CD14-positive monocyte (primary cell): ENCODE data around the gene GGTLC2. TPM values are rescaled to one million over a fixed set of nuclear protein-coding genes. Genes with fewer than 3 reads are reported as not detected.

Experiments used
- DNase-seq, 3 donors: peaks; one replicate each; pipeline ENCODE4 v3.0.0-alpha.2; 2011 to 2022
- H2AFZ ChIP-seq: 2 replicates; pipeline ENCODE4 v1.6.0; 2012; ENCODE audit warnings: mild to moderate bottlenecking, low read depth, low read length, inconsistent platforms; ENCODE audit not compliant: insufficient read depth, poor library complexity, severe bottlenecking
- H3K27ac ChIP-seq, 2 donors: 1 replicate in 1 of 2; 2 replicates in 1 of 2; pipeline ENCODE4 v1.5.1; 2012 to 2013; ENCODE audit warnings: low read length in 2 of 2, control low read depth in 1 of 2, inconsistent platforms in 1 of 2, low read depth in 1 of 2, mild to moderate bottlenecking in 1 of 2
- H3K27me3 ChIP-seq, 2 donors: one replicate each; pipeline versions ENCODE4 v1.6.0 to v1.6.1; 2011 to 2013; ENCODE audit warnings: low read length in 2 of 2; ENCODE audit not compliant: control insufficient read depth in 2 of 2, insufficient read depth in 2 of 2
- H3K36me3 ChIP-seq, 2 donors: replicated peaks in 1 of 2; 1 replicate in 1 of 2; 2 replicates in 1 of 2; pipeline versions ENCODE4 v1.5.1 to v1.6.1; 2012 to 2013; ENCODE audit warnings: low read length in 2 of 2, control low read depth in 1 of 2, inconsistent platforms in 1 of 2, mild to moderate bottlenecking in 1 of 2; ENCODE audit not compliant: insufficient read depth in 2 of 2, control insufficient read depth in 1 of 2
- H3K4me1 ChIP-seq, 2 donors: 1 replicate in 1 of 2; 2 replicates in 1 of 2; pipeline versions ENCODE4 v1.5.1 to v1.6.1; 2012 to 2013; ENCODE audit warnings: low read length in 2 of 2, control low read depth in 1 of 2, inconsistent platforms in 1 of 2, mild to moderate bottlenecking in 1 of 2, moderate library complexity in 1 of 2; ENCODE audit not compliant: insufficient read depth in 2 of 2, control insufficient read depth in 1 of 2
- H3K4me2 ChIP-seq: replicated peaks from 2 replicates; pipeline ENCODE3; 2012; ENCODE audit warnings: low read length, moderate library complexity, mild to moderate bottlenecking; ENCODE audit not compliant: poor library complexity, severe bottlenecking; ENCODE audit errors: extremely low read depth
- H3K4me3 ChIP-seq, 3 experiments: fragments of 200-600 bp in 1 of 3; sonication (generic) in 1 of 3; replicated peaks in 1 of 3; 1 replicate in 2 of 3; 2 replicates in 1 of 3; pipeline ENCODE4 v1.5.1; 2011 to 2013; ENCODE audit warnings: low read length in 3 of 3, mild to moderate bottlenecking in 3 of 3, control low read depth in 2 of 3, low read depth in 2 of 3, inconsistent platforms in 1 of 3, moderate library complexity in 1 of 3
- H3K79me2 ChIP-seq: 2 replicates; pipeline ENCODE4 v1.6.0; 2012; ENCODE audit warnings: mild to moderate bottlenecking, control low read depth, inconsistent platforms, low read length, moderate library complexity; ENCODE audit not compliant: insufficient read depth
- H3K9ac ChIP-seq: 2 replicates; pipeline ENCODE4 v1.6.0; 2017; ENCODE audit warnings: low read length, mild to moderate bottlenecking; ENCODE audit not compliant: insufficient read depth, poor library complexity, severe bottlenecking
- H3K9me3 ChIP-seq, 2 donors: replicated peaks in 1 of 2; 1 replicate in 1 of 2; 2 replicates in 1 of 2; pipeline versions ENCODE4 v1.5.1 to v1.6.1; 2012 to 2013; ENCODE audit warnings: low read length in 2 of 2, control low read depth in 1 of 2; ENCODE audit not compliant: control insufficient read depth in 1 of 2, insufficient read depth in 1 of 2
- H4K20me1 ChIP-seq: 2 replicates; pipeline ENCODE4 v1.6.0; 2012; ENCODE audit warnings: mild to moderate bottlenecking, low read length, control low read depth, moderate library complexity; ENCODE audit not compliant: insufficient read depth
- H3K27ac Mint-ChIP-seq, 7 donors: one replicate each; pipeline ENCODE4 v1.8.0; 2020; ENCODE audit warnings: mild to moderate bottlenecking in 7 of 7, mixed read lengths in 7 of 7, moderate library complexity in 6 of 7, inconsistent platforms in 2 of 7
- H3K27me3 Mint-ChIP-seq, 3 donors: one replicate each; pipeline ENCODE4 v1.8.0; 2021 to 2022; ENCODE audit warnings: low read depth in 3 of 3, mild to moderate bottlenecking in 3 of 3, mixed read lengths in 3 of 3, moderate library complexity in 3 of 3, inconsistent platforms in 1 of 3
- H3K36me3 Mint-ChIP-seq, 2 donors: one replicate each; pipeline ENCODE4 v1.8.0; 2020; ENCODE audit warnings: mixed read lengths in 2 of 2, inconsistent platforms in 1 of 2, mild to moderate bottlenecking in 1 of 2
- H3K4me1 Mint-ChIP-seq: one replicate; pipeline ENCODE4 v1.8.0; 2020; ENCODE audit warnings: mild to moderate bottlenecking, mixed read lengths
- H3K4me3 Mint-ChIP-seq, 2 donors: one replicate each; pipeline ENCODE4 v1.8.0; 2020; ENCODE audit warnings: mild to moderate bottlenecking in 2 of 2, mixed read lengths in 2 of 2, moderate library complexity in 1 of 2
- H3K9me3 Mint-ChIP-seq, 7 donors: one replicate each; pipeline ENCODE4 v1.8.0; 2020 to 2022; ENCODE audit warnings: mixed read lengths in 7 of 7, mild to moderate bottlenecking in 6 of 7, moderate library complexity in 6 of 7, inconsistent platforms in 2 of 7
- WGBS: methylation state at CpG from one replicate; pipeline ENCODE4 v1.1.5; 2013; ENCODE audit warnings: missing lambda C conversion rate; ENCODE audit not compliant: insufficient coverage; 5-methylcytosine and 5-hydroxymethylcytosine counted together
- intact Hi-C, 2 donors: fragments of 100-400 bp; cut with micrococcal nuclease; formaldehyde crosslinking; loops; one replicate each; pipeline versions ENCODE4 v1.15.0 to v1.15.1; 2023
- polyA plus RNA-seq, 3 donors: library from polyadenylated mRNA; depleted of rRNA in 1 of 3; unstranded in 2 of 3; stranded (reverse) in 1 of 3; fragments of 300-500 nt in 2 of 3; fragments of >200 nt in 1 of 3; fragmentation: Illumina TruSeq in 2 of 3; gene quantifications; 1 replicate in 2 of 3; 2 replicates in 1 of 3; pipeline ENCODE4 v1.2.3, GENCODE V29; 2012 to 2021
- TF ChIP-seq, protein P1 (sequence below): fragments of 200-600 bp; IDR thresholded peaks from one replicate; pipeline ENCODE4 v1.8.0; 2022; ENCODE audit warnings: antibody characterized with exemption, mild to moderate bottlenecking

GGTLC2 gene
- polyA plus RNA-seq, 3 donors, result not detected

DNA sequence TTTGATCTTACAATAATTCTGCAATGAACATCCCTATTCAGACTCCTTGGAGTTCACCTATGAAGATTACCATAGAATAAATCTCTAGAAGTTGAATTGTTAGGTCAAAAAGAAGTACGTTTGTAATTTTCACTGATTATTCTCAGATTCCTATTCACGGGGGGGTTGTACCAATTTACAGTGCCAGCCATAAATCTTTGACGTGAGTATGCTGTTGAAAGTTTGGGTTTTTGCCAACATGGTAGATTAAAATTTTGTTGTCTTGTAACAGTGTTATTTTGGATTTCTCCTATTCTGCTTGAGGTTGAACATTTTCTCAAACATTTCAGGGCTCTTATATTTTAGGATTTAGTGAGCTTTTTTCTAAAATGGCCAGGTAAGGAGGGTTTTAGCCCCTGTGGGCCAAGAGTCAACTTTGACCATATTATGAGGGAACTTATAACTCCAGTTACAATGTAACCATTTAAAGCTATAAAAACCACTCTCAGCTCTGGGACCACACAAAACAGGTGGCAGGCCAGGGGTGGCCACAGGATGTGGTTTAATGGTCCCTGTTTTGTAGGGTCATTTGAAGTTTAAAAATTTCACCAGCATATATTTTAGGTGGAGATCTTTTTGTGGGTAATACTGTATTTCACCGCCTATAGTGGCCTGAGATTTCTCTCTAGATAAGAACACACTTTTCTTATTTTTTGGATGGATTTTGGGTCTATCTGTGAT lies 25.8 kb downstream of the GGTLC2 start:
- H2AFZ ChIP-seq, result no peak overlapping the region
- H3K9me3 ChIP-seq, result no peaks in the 10 kb centered on the region
- H3K4me3 Mint-ChIP-seq, result no peak overlapping the region
- no peaks in the 10 kb centered on the region for H3K36me3 ChIP-seq
- no peak for DNase-seq
- TF ChIP-seq, protein P1, sequence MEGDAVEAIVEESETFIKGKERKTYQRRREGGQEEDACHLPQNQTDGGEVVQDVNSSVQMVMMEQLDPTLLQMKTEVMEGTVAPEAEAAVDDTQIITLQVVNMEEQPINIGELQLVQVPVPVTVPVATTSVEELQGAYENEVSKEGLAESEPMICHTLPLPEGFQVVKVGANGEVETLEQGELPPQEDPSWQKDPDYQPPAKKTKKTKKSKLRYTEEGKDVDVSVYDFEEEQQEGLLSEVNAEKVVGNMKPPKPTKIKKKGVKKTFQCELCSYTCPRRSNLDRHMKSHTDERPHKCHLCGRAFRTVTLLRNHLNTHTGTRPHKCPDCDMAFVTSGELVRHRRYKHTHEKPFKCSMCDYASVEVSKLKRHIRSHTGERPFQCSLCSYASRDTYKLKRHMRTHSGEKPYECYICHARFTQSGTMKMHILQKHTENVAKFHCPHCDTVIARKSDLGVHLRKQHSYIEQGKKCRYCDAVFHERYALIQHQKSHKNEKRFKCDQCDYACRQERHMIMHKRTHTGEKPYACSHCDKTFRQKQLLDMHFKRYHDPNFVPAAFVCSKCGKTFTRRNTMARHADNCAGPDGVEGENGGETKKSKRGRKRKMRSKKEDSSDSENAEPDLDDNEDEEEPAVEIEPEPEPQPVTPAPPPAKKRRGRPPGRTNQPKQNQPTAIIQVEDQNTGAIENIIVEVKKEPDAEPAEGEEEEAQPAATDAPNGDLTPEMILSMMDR, result no peak
- no peak overlapping the region for H3K4me2 ChIP-seq
- WGBS, result no CpG with 5 or more reads among the region's 4 CpGs
- no peaks in the 10 kb centered on the region for H3K79me2 ChIP-seq
- no peak overlapping the region for H3K27ac Mint-ChIP-seq
- intact Hi-C loops, result no loop called here
- H3K4me3 ChIP-seq, result no peak overlapping the region
- no peaks in the 10 kb centered on the region for H3K4me1 Mint-ChIP-seq
- H3K4me1 ChIP-seq, result no peaks in the 10 kb centered on the region
- H4K20me1 ChIP-seq, result no peaks in the 10 kb centered on the region
- peaks cover 2 to 4% (median 3%) of the 10 kb centered on the region in 3 donors for H3K27me3 Mint-ChIP-seq
- H3K27me3 ChIP-seq, result no peaks in the 10 kb centered on the region
- H3K9me3 Mint-ChIP-seq, result peaks cover 0 to 6% (median 0%) of the 10 kb centered on the region in 7 donors
- no peaks in the 10 kb centered on the region for H3K36me3 Mint-ChIP-seq
- no peak overlapping the region for H3K9ac ChIP-seq
- H3K27ac ChIP-seq, result no peak overlapping the region

DNA sequence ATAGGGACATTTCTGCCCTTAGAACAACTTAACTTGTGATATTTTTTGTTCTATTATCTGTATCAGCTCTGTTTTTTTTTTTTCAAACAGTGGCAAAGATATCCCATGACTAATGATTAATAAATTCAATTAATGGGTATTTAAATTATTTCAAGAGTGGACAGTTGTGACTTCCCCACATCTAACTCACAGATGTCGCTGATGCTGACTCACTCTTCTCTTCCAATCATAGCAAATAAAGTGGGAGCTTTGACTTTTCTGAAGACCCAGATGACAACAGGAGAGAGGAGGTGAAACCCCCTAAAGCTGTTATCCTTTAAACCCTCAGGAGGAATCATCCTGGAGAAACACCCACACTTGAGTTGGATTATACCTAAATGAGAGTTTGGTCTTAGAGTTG lies 27.1 kb downstream of the GGTLC2 start:
- no CpG with 5 or more reads among the region's 1 CpG for WGBS
- intact Hi-C loops, result no loop called here
- peaks cover 0 to 2% of the 10 kb centered on the region in 2 donors for H3K27me3 ChIP-seq
- H3K79me2 ChIP-seq, result no peaks in the 10 kb centered on the region
- no peaks in the 10 kb centered on the region for H3K9me3 ChIP-seq
- H3K4me3 Mint-ChIP-seq, result no peak overlapping the region
- TF ChIP-seq, protein P1, result no peak
- no peak overlapping the region for H3K27ac ChIP-seq
- H3K36me3 Mint-ChIP-seq, result no peaks in the 10 kb centered on the region
- no peak overlapping the region for H3K9ac ChIP-seq
- no peak overlapping the region for H2AFZ ChIP-seq
- H3K4me1 ChIP-seq, result no peaks in the 10 kb centered on the region
- H3K9me3 Mint-ChIP-seq, result peaks cover 0 to 6% (median 0%) of the 10 kb centered on the region in 7 donors
- no peak overlapping the region for H3K27ac Mint-ChIP-seq
- no peak overlapping the region for H3K4me3 ChIP-seq
- DNase-seq, result no peak
- no peaks in the 10 kb centered on the region for H3K4me1 Mint-ChIP-seq
- no peak overlapping the region for H3K4me2 ChIP-seq
- peaks cover 0 to 5% (median 3%) of the 10 kb centered on the region in 3 donors for H3K27me3 Mint-ChIP-seq
- no peaks in the 10 kb centered on the region for H4K20me1 ChIP-seq
- no peaks in the 10 kb centered on the region for H3K36me3 ChIP-seq
